Measurements from ENCODE around the gene ZNF660. TPM values are rescaled to one million over a fixed set of nuclear protein-coding genes. Genes with fewer than 3 reads are reported as not detected.
"Not testable (repeated sequence)": the region's sequence is repeated elsewhere in the genome, so short reads cannot be mapped to it uniquely, and the experiment has no call there.

The ZNF660 gene
- total RNA-seq, 6 donors from 2014 or later: 1.3 to 6.3 (median 1.8) TPM

GRCh38 chr3:44568561-44568960 lies 16.2 kb upstream of the ZNF660 start:
- Histone ChIP-seq H3K36me3 (peaks cover 9 to 45% (median 33%) of the 10 kb centered on the region in 4 donors), H3K4me3 (no peak overlapping the region), H3K9me3 (peaks cover 16 to 37% (median 29%) of the 10 kb centered on the region in 4 donors), H3K4me1 (no peaks in the 10 kb centered on the region), H3K27ac (no peak overlapping the region), H3K27me3 (no peaks in the 10 kb centered on the region)
- no peak for TF ChIP-seq POLR2AphosphoS5 (IDR thresholded peaks at IDR 0.05)
- no peak for TF ChIP-seq CTCF (IDR thresholded peaks at IDR 0.05)
- no peak for TF ChIP-seq POLR2A (IDR thresholded peaks at IDR 0.05)
- TF ChIP-seq EP300 (IDR thresholded peaks at IDR 0.05): no peak
- 92 to 100% methylated on average over 1 of the region's 1 CpG for WGBS, 2 donors
- ATAC-seq (ENCODE audit: low FRiP score in 2 of 2) (no peak), DNase-seq (no peak)

GRCh38 chr3:44571024-44571423 lies 13.7 kb upstream of the ZNF660 start:
- Histone ChIP-seq H3K27ac (no peak overlapping the region), H3K4me1 (no peaks in the 10 kb centered on the region), H3K9me3 (peaks cover 16 to 37% (median 30%) of the 10 kb centered on the region in 4 donors), H3K4me3 (no peak overlapping the region), H3K36me3 (peaks cover 9 to 35% (median 25%) of the 10 kb centered on the region in 4 donors), H3K27me3 (no peaks in the 10 kb centered on the region)
- DNase-seq (no peak), ATAC-seq (ENCODE audit: low FRiP score in 2 of 2) (no peak)
- WGBS, 2 donors: 98% methylated on average over 4 of the region's 4 CpGs
- no peak for TF ChIP-seq POLR2A (IDR thresholded peaks at IDR 0.05)
- no peak for TF ChIP-seq CTCF (IDR thresholded peaks at IDR 0.05)
- no peak for TF ChIP-seq EP300 (IDR thresholded peaks at IDR 0.05)
- no peak for TF ChIP-seq POLR2AphosphoS5 (IDR thresholded peaks at IDR 0.05)

- ATAC-seq (ENCODE audit: low FRiP score in 2 of 2): no peak
Measured at GRCh38 chr3:44576613-44577012, 8.2 kb upstream of the ZNF660 start.

GRCh38 chr3:44577354-44577952 lies 7.3 kb upstream of the ZNF660 start:
- not testable (repeated sequence) for H3K4me1 ChIP-seq; H3K4me3 ChIP-seq; H3K27me3 ChIP-seq; DNase-seq; H3K36me3 ChIP-seq; ATAC-seq (ENCODE audit: low FRiP score in 2 of 2); H3K27ac ChIP-seq
- 88 to 95% methylated on average over 9 to 11 of the region's 11 CpGs for WGBS, 2 donors
- peaks cover 0 to 12% (median 2%) of the 10 kb centered on the region in 4 donors for H3K9me3 ChIP-seq

More at GRCh38 chr3:44576613-44577012, 8.2 kb upstream of the ZNF660 start:
- H3K27me3 ChIP-seq: no peaks in the 10 kb centered on the region
- H3K9me3 ChIP-seq: peaks cover 1 to 12% (median 4%) of the 10 kb centered on the region in 4 donors
- no peak for DNase-seq
- H3K36me3 ChIP-seq: no peaks in the 10 kb centered on the region
- no peaks in the 10 kb centered on the region for H3K4me1 ChIP-seq
- TF ChIP-seq POLR2AphosphoS5 (IDR thresholded peaks at IDR 0.05) (no peak), POLR2A (IDR thresholded peaks at IDR 0.05) (no peak), EP300 (IDR thresholded peaks at IDR 0.05) (no peak), CTCF (IDR thresholded peaks at IDR 0.05) (no peak)
- H3K4me3 ChIP-seq: no peak overlapping the region
- H3K27ac ChIP-seq: no peak overlapping the region

- H3K27ac ChIP-seq; H3K4me3 ChIP-seq; H3K27me3 ChIP-seq; H3K36me3 ChIP-seq; H3K4me1 ChIP-seq; ATAC-seq (ENCODE audit: low FRiP score in 2 of 2): not testable (repeated sequence)
- WGBS, 2 donors: 96 to 98% methylated on average over 22 of the region's 22 CpGs
- DNase-seq: peak in 1 of 2 donors; percentile 64
- peaks cover 0 to 12% (median 0%) of the 10 kb centered on the region in 4 donors for H3K9me3 ChIP-seq
Measured at GRCh38 chr3:44578316-44578715, 6.4 kb upstream of the ZNF660 start.

- H3K36me3 ChIP-seq, H3K27me3 ChIP-seq, H3K27ac ChIP-seq, H3K4me1 ChIP-seq, H3K4me3 ChIP-seq: not testable (repeated sequence)
- DNase-seq (peak in 1 of 2 donors; percentile 62), ATAC-seq (ENCODE audit: low FRiP score in 2 of 2) (peak in 1 of 2 donors; percentile 45)
- 96 to 98% methylated on average over 21 to 36 of the region's 37 CpGs for WGBS, 2 donors
- peaks cover 0 to 12% (median 0%) of the 10 kb centered on the region in 4 donors for H3K9me3 ChIP-seq
Measured at GRCh38 chr3:44578924-44579515, 5.7 kb upstream of the ZNF660 start.

GRCh38 chr3:44579749-44580148 lies 5.0 kb upstream of the ZNF660 start:
- not testable (repeated sequence) for H3K36me3 ChIP-seq; ATAC-seq (ENCODE audit: low FRiP score in 2 of 2); H3K27ac ChIP-seq; H3K4me1 ChIP-seq; H3K4me3 ChIP-seq; H3K27me3 ChIP-seq; DNase-seq
- 96 to 97% methylated on average over 3 to 14 of the region's 15 CpGs for WGBS, 2 donors
- H3K9me3 ChIP-seq: peaks cover 0 to 12% (median 0%) of the 10 kb centered on the region in 4 donors

GRCh38 chr3:44580971-44581370 lies 3.8 kb upstream of the ZNF660 start:
- H3K9me3 ChIP-seq; H3K27ac ChIP-seq; H3K36me3 ChIP-seq; H3K27me3 ChIP-seq; H3K4me3 ChIP-seq; ATAC-seq (ENCODE audit: low FRiP score in 2 of 2): not testable (repeated sequence)
- WGBS, 2 donors: 55 to 93% methylated on average over 12 to 58 of the region's 62 CpGs
- DNase-seq: peak in 1 of 2 donors; percentile 53
- peaks cover 0 to 15% (median 7%) of the 10 kb centered on the region in 4 donors for H3K4me1 ChIP-seq

Measured in upper lobe of left lung (tissue), 6 donors.